Smooth muscle cell of the pulmonary artery (primary cell): Measurements from ENCODE around the gene BSG. TPM values are rescaled to one million over a fixed set of nuclear protein-coding genes. Genes with fewer than 3 reads are reported as not detected.

Source experiments
- total RNA-seq: library from RNA; depleted of rRNA; stranded (reverse); fragments of >200 nt; gene quantifications from 2 replicates; pipeline ENCODE4 v1.2.3, GENCODE V29; 2014

Gene BSG
- total RNA-seq: 556 and 625 TPM in 2 replicates

DNA sequence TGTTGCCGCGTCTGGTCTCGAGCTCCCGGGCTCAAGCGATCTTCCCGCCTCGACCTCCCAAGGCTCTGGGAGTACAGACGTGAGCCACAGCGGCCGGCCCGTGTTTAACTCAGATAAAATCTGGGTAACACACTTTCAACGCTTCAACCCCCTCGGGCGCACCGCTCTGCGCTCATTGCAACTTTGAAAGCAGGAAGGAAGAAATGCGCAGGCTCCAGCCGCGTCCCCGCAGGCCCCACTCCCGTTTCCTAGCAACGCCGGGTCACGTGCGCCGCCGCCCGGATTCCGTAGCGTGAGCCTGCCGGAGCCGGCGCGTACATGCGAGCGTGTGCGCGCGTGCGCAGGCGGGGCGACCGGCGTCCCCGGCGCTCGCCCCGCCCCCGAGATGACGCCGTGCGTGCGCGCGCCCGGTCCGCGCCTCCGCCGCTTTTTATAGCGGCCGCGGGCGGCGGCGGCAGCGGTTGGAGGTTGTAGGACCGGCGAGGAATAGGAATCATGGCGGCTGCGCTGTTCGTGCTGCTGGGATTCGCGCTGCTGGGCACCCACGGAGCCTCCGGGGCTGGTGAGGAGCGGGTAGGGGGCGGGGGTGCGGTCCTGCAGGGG is at the start of gene BSG:
TSS of gene BSG (plus strand) at position 457 of the 603 bp plus-strand sequence. CDS start at position 496, 39 bp downstream.

DNA sequence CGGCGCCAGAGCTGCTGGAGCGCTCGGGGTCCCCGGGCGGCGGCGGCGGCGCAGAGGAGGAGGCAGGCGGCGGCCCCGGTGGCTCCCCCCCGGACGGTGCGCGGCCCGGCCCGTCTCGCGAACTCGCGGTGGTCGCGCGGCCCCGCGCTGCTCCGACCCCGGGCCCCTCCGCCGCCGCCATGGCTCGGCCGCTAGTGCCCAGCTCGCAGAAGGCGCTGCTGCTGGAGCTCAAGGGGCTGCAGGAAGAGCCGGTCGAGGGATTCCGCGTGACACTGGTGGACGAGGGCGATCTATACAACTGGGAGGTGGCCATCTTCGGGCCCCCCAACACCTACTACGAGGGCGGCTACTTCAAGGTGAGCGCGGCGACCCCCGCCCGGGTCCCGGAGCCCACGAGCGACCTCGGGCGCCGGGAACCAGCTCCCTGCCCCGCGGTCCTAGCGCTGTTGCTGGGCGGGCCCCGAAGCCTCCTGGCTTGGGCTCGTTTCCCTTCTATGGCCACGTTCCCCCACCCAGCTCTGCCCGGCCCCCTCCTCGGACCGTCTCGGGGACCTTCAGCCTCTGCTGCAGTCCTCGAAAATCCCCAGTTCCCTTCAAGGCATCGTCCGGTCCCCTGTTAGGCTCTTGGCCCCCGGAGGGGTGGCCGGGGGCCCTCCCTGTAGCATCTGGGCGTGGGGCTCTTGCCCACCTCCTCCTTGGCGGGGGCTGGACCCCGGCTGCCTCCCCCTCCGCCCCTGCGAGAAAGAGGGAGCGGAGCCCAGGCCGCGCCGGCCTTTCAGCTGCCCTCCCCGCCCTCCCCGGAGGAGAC is 40.4 kb upstream of the BSG start, which contains the start of gene CDC34:
TSS of gene CDC34 (plus strand) at position 8 of the 808 bp plus-strand sequence. CDS start at position 180, 172 bp downstream.

DNA sequence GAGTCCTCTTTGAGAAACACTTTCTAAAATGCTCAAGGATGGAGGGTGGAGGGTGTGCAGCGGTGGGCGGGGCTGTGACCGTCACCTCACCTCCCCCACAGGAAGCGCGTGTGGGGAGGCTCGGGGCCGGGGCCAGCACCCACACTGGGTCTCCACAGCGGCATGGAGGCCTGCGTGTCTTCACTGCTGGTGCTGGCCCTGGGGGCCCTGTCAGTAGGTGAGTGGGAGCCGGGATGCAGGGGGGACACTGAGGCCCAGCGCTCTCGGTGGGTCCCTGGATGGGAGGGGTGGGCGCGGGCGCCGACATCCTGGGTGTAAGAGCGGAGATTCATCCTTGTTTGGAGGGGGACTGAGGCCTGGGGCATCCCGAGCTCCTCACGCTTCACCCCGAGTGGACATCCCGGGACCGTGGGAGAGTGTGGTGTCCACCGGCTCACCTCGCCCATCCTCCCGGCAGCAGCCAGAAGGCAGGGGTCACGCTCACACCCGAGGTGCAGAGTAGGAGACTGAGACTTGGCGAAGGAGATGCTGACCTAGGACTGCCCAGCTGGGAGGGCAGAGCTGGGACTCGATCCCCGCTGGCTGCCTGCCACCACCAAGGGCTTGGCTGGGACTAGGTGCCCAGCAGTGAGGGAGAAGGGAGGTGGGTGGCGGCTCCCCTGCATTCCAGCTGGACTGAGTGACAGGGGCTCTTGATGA is 28.3 kb upstream of the BSG start, which contains the start of gene GZMM:
TSS of gene GZMM (plus strand) at position 144 of the 699 bp plus-strand sequence. CDS start at position 163, 19 bp downstream.

DNA sequence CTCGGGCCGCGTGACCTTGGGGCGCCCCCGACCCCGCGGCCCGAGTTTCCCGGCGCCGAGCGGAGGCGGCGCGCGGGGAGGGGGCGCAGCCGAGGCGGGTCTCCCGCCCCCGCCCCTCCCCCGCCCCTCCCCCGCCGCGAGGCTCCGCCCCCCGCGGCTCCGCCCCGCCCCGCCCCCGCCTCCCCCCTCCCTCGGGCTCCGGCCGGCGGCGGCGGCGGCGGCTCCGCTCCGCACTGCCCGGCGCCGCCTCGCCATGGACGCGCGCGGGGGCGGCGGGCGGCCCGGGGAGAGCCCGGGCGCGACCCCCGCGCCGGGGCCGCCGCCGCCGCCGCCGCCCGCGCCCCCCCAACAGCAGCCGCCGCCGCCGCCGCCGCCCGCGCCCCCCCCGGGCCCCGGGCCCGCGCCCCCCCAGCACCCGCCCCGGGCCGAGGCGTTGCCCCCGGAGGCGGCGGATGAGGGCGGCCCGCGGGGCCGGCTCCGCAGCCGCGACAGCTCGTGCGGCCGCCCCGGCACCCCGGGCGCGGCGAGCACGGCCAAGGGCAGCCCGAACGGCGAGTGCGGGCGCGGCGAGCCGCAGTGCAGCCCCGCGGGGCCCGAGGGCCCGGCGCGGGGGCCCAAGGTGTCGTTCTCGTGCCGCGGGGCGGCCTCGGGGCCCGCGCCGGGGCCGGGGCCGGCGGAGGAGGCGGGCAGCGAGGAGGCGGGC is 17.4 kb downstream of the BSG start, which contains the start of gene HCN2:
TSS of gene HCN2 (plus strand) at position 189 of the 703 bp plus-strand sequence. CDS start at position 254, 65 bp downstream.

Other genes with a start within 250 kb of the BSG start
- gene MIER2, start 227.8 kb upstream of the BSG start, total RNA-seq: 36.2 and 39.1 TPM in 2 replicates
- gene C2CD4C, start 163.4 kb upstream of the BSG start, total RNA-seq: 0.07 TPM in 1 of 2 replicates, not detected in the other
- 0.33 and 2.4 TPM in 2 replicates for gene SHC2, start 111.6 kb upstream of the BSG start, total RNA-seq
- gene MADCAM1, start 76.1 kb upstream of the BSG start, total RNA-seq: 0.13 and 0.20 TPM in 2 replicates
- 18.9 and 22.3 TPM in 2 replicates for gene TPGS1, start 65.1 kb upstream of the BSG start, total RNA-seq
- gene CDC34, start 40.8 kb upstream of the BSG start, total RNA-seq: 51.9 and 64.0 TPM in 2 replicates
- 0.17 TPM in 1 of 2 replicates, not detected in the other for gene GZMM, start 28.5 kb upstream of the BSG start, total RNA-seq
- 2.4 and 4.6 TPM in 2 replicates for gene HCN2, start 17.3 kb downstream of the BSG start, total RNA-seq
- gene POLRMT, start 60.9 kb downstream of the BSG start, total RNA-seq: 25.8 and 43.3 TPM in 2 replicates
- gene FGF22, start 67.3 kb downstream of the BSG start, total RNA-seq: not detected in 2 replicates
- 22.2 and 22.9 TPM in 2 replicates for gene RNF126, start 90.6 kb downstream of the BSG start, total RNA-seq
- 55.3 and 185 TPM in 2 replicates for gene FSTL3, start 103.8 kb downstream of the BSG start, total RNA-seq
- gene PRSS57, start 122.9 kb downstream of the BSG start, total RNA-seq: not detected in 2 replicates
- gene PALM, start 136.3 kb downstream of the BSG start, total RNA-seq: 5.2 and 18.2 TPM in 2 replicates
- gene MISP, start 178.5 kb downstream of the BSG start, total RNA-seq: 0.10 and 0.13 TPM in 2 replicates
- gene PTBP1, start 224.9 kb downstream of the BSG start, total RNA-seq: 135 and 172 TPM in 2 replicates
- 0.30 TPM in 1 of 2 replicates, not detected in the other for gene PLPPR3, start 249.4 kb downstream of the BSG start, total RNA-seq